Activated CD4-positive, alpha-beta memory T cell treated with anti-CD3 and anti-CD28 coated beads for 36 hours (primary cell): Measurements from ENCODE around the gene PCCB. TPM values are rescaled to one million over a fixed set of nuclear protein-coding genes. Genes with fewer than 3 reads are reported as not detected.
A peak's percentile ranks its signal among the peaks of the same experiment; 100 is the strongest.

ENCODE experiments used
- CTCF ChIA-PET: fragments of 350-600 bp; sonication (Branson Sonifier 250); formaldehyde crosslinking; loops from one replicate; lab custom pipeline; 2021; ENCODE audit warnings: antibody characterized with exemption, inconsistent platforms; lab: Charles Lee
- POLR2A ChIA-PET: fragments of 350-600 bp; sonication (Branson Sonifier 250); formaldehyde crosslinking; loops from one replicate; lab custom pipeline; 2021; ENCODE audit warnings: antibody characterized with exemption; lab: Charles Lee
- DNase-seq: peaks from one replicate; pipeline ENCODE4 v3.0.0-alpha.2; 2020
- H3K27ac Mint-ChIP-seq: one replicate; pipeline ENCODE4 v1.8.0; 2021; ENCODE audit warnings: mixed read lengths
- H3K27me3 Mint-ChIP-seq: one replicate; pipeline ENCODE4 v1.8.0; 2021; ENCODE audit warnings: mixed read lengths
- H3K36me3 Mint-ChIP-seq: one replicate; pipeline ENCODE4 v1.8.0; 2021; ENCODE audit warnings: mixed read lengths
- H3K4me1 Mint-ChIP-seq: one replicate; pipeline ENCODE4 v1.8.0; 2021; ENCODE audit warnings: low read depth, mixed read lengths
- H3K4me3 Mint-ChIP-seq: one replicate; pipeline ENCODE4 v1.8.0; 2021; ENCODE audit warnings: mild to moderate bottlenecking, mixed read lengths
- H3K9me3 Mint-ChIP-seq: one replicate; pipeline ENCODE4 v1.8.0; 2021; ENCODE audit warnings: mixed read lengths
- intact Hi-C: fragments of 100-400 bp; cut with micrococcal nuclease; formaldehyde crosslinking; loops from one replicate; pipeline ENCODE4 v1.15.1; 2023
- total RNA-seq, 2 experiments: library from RNA; stranded (reverse); gene quantifications; one replicate each; pipeline ENCODE4 v1.2.3, GENCODE V29; 2021

PCCB gene
- total RNA-seq, 2 experiments from 2014 or later, result 54.5 to 58.9 TPM

DNA sequence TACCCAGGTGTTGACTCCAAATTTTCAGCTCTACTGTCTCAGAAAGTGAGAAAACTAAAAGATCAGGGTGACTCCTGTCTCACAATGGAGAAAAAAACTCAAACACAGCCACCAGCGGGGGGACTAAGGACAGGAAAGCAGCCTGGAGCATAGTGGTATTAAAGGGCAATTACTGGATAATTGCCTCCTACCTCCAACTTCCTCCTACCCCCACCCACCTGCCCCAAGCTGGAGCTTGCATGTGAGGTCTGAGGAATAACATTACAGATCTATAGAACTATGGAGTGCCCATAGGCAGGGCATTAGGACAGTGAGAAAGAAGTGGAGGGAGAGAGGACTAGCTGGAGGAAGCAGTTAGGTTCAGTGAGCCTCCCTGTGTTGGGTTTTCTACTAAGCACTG is 2.7 kb upstream of the PCCB start:
- no peak for DNase-seq
- H3K4me1 Mint-ChIP-seq, result peaks cover 18% of the 10 kb centered on the region
- POLR2A ChIA-PET, result interaction anchor here (1.9 kb wide), 1 partner anchor 51 kb away, joined by 9 read pairs; the partner anchor contains the start of gene MSL2
- CTCF ChIA-PET, result interaction anchor here (1.2 to 1.7 kb wide), 2 partner anchors 169 to 505 kb away, joined by 4 to 7 read pairs; partner anchors contain the start of gene STAG1
- H3K9me3 Mint-ChIP-seq, result no peaks in the 10 kb centered on the region
- no peak overlapping the region for H3K4me3 Mint-ChIP-seq
- no peak overlapping the region for H3K27ac Mint-ChIP-seq
- H3K36me3 Mint-ChIP-seq, result no peaks in the 10 kb centered on the region
- H3K27me3 Mint-ChIP-seq, result no peaks in the 10 kb centered on the region
- intact Hi-C loops, result no loop called here

DNA sequence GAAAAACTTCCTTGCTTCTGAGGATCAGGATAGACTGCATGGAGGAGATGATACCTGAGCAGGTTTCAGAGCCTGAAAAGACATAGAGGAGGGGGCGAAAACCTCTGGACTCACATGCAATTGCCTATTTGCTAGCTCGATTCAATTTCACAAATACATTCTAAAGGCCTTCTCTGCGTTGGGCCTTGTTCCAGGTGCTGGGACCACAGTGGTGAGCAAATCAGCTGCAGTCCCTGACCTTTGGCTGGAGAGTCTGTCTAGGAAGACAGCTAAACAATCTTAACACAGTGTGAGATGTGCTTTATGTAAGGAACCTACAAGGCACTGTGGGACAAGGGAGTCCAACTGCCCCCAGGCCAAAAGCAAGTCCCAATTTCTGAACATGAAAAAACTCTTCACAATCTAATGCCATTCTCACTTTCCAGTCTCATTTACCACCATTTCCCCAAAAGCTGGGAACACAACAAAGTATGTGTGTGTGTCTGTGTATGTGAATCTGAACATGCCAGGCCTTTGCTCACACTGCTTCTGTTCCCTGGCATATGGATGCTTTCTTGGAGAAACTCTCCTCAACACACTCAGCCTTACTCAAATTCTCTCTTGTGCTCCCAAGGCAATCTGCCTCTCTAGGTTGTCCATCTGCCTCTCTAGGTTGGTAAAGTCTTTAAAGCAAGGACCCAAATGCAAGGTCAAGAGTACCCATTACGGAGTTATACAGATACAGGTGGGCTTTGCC is 2.1 kb upstream of the PCCB start:
- H3K27me3 Mint-ChIP-seq, result no peaks in the 10 kb centered on the region
- H3K9me3 Mint-ChIP-seq, result no peaks in the 10 kb centered on the region
- peaks cover 18% of the 10 kb centered on the region for H3K4me1 Mint-ChIP-seq
- no peak overlapping the region for H3K4me3 Mint-ChIP-seq
- ChIA-PET CTCF (interaction anchor here (1.2 to 1.7 kb wide), 2 partner anchors 170 to 504 kb away, joined by 4 to 7 read pairs; partner anchors contain the start of gene STAG1), POLR2A (interaction anchor here (1.9 kb wide), 1 partner anchor 51 kb away, joined by 9 read pairs; the partner anchor contains the start of gene MSL2)
- no peak for DNase-seq
- intact Hi-C loops, result no loop called here
- no peak overlapping the region for H3K27ac Mint-ChIP-seq
- H3K36me3 Mint-ChIP-seq, result no peaks in the 10 kb centered on the region

DNA sequence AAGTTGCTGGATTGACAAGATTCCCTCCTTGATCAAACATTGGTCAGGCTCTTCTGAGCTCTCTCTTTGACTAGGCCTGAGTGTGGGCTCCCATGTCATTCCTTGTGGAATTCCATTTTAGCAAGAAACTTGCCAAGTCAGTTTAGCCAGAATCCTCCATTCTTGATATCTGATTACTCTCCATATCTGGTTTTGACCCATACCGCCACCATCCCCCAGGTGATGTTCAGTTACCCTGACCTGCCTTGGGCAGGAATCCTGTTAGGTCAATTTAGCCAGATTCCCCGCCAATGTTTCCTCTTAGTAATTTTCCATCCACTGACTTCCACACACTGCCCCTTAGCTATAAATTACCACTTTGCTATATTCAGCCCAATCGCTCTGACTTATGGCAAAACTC is 1.0 kb upstream of the PCCB start:
- Mint-ChIP-seq H3K27ac (no peak overlapping the region), H3K27me3 (no peaks in the 10 kb centered on the region), H3K36me3 (no peaks in the 10 kb centered on the region), H3K4me3 (no peak overlapping the region), H3K9me3 (no peaks in the 10 kb centered on the region), H3K4me1 (peaks cover 18% of the 10 kb centered on the region)
- no peak for DNase-seq
- intact Hi-C loops, result no loop called here
- CTCF ChIA-PET, result interaction anchor here (1.7 kb wide), 1 partner anchor 503 kb away, joined by 7 read pairs; the partner anchor contains the start of gene STAG1
- POLR2A ChIA-PET, result interaction anchor here (1.9 kb wide), 1 partner anchor 52 kb away, joined by 9 read pairs; the partner anchor contains the start of gene MSL2

DNA sequence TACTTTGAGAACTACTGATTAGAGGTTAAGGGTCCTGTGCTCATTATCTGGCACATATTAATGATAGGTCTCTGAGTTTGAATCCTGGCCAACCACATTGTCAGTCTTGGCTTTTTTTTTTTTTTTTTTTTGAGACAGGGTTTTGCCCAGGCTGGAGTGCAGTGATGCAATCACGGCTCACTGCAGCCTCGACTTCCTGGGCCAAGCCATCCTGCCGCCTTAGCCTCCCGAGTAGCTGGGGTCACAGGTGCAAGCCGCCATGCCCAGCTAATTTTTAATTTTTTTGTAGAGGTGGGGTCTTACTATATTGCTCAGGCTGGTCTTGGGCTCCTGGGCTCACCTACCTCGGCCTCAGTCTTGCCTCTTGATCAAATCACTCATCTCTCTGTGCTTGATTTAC is 547 bp upstream of the PCCB start:
- Mint-ChIP-seq H3K36me3 (no peaks in the 10 kb centered on the region), H3K4me1 (peaks cover 18% of the 10 kb centered on the region)
- peak; percentile 13 for DNase-seq

DNA sequence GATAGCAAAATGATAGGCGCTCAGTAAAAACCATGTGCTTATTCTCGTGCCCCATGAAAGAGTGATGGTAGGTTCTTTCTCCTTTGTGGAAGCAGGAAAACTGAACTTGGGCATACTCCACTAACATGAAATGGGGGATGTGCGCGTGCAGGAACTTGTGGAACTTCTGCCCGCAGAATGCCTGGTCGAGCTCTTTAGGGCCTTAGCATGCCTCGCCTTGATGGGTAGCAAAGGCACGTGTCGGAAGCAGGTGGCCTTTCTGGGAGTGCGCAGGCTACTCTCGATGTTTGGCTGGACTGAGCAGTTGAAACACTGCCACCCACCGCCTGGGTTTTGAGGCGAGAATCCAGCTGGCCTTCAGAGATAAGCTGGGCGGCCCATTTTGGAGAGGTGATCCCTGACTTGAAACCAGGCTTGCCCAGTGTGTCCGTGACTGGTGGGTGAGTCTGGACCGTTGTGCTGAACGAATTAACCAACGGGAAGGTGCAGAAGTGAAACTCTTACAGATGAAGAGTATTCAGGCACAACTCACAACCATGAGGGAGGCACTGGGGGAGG is 842 bp downstream of the PCCB start:
- peak; percentile 37 for DNase-seq
- H3K4me1 Mint-ChIP-seq, result peaks cover 18% of the 10 kb centered on the region
- no peaks in the 10 kb centered on the region for H3K9me3 Mint-ChIP-seq
- H3K27ac Mint-ChIP-seq, result peak overlapping the region; percentile 88
- ChIA-PET CTCF (interaction anchor here (0.7 to 1.9 kb wide), 6 partner anchors 20 to 502 kb away, joined by 3 to 11 read pairs (median 3); partner anchors contain the start of genes MSL2 and STAG1), POLR2A (interaction anchor here (1.4 kb wide), 1 partner anchor 501 kb away, joined by 4 read pairs; the partner anchor contains the start of gene STAG1)
- intact Hi-C loops, result loop anchor here (1.0 to 10.0 kb wide), 8 partner anchors 16 to 764 kb away; partner anchors contain the start of genes MSL2, NCK1 and STAG1
- peak overlapping the region; percentile 86 for H3K4me3 Mint-ChIP-seq
- H3K36me3 Mint-ChIP-seq, result no peaks in the 10 kb centered on the region
- H3K27me3 Mint-ChIP-seq, result no peaks in the 10 kb centered on the region

More for the DNA sequence above, 547 bp upstream of the PCCB start:
- ChIA-PET CTCF (interaction anchor here (0.8 kb wide), 1 partner anchor 53 kb away, joined by 3 read pairs; the partner anchor contains the start of gene MSL2), POLR2A (no interaction called here)
- H3K27me3 Mint-ChIP-seq, result no peaks in the 10 kb centered on the region
- intact Hi-C loops, result no loop called here
- peak overlapping the region; percentile 88 for H3K27ac Mint-ChIP-seq
- no peaks in the 10 kb centered on the region for H3K9me3 Mint-ChIP-seq
- peak overlapping the region; percentile 86 for H3K4me3 Mint-ChIP-seq

DNA sequence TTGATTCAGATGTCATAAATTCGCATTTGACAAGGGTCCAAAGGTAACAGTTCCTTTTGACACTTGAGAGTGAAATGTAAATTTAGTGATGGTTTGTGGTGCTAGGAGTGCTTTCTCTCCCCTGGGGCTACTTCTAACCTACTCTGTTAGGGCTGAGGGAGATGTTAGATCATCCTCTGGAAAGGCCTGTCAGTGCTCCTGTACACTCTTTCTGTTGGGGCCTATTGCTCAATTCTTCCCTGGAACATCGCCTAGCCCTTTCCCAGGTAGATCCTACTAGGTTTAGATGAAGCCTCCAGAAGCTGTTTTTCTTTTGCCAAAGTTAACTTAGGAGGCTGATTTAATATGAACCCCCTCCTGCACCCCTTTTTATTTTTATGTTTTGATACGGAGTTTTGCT is 1.4 kb downstream of the PCCB start:
- Mint-ChIP-seq H3K27ac (peak overlapping the region; percentile 88), H3K36me3 (peaks cover 4% of the 10 kb centered on the region), H3K4me3 (peak overlapping the region; percentile 86), H3K27me3 (no peaks in the 10 kb centered on the region), H3K9me3 (no peaks in the 10 kb centered on the region), H3K4me1 (peaks cover 18% of the 10 kb centered on the region)
- ChIA-PET POLR2A (interaction anchor here (0.6 to 1.4 kb wide), 2 partner anchors 10 to 501 kb away, joined by 3 to 4 read pairs; partner anchors contain the start of gene STAG1), CTCF (interaction anchor here (0.7 to 1.9 kb wide), 6 partner anchors 19 to 501 kb away, joined by 3 to 11 read pairs (median 3); partner anchors contain the start of genes MSL2 and STAG1)
- intact Hi-C loops, result loop anchor here (2.0 to 10.0 kb wide), 4 partner anchors 15 to 763 kb away; partner anchors contain the start of gene NCK1
- DNase-seq, result no peak

DNA sequence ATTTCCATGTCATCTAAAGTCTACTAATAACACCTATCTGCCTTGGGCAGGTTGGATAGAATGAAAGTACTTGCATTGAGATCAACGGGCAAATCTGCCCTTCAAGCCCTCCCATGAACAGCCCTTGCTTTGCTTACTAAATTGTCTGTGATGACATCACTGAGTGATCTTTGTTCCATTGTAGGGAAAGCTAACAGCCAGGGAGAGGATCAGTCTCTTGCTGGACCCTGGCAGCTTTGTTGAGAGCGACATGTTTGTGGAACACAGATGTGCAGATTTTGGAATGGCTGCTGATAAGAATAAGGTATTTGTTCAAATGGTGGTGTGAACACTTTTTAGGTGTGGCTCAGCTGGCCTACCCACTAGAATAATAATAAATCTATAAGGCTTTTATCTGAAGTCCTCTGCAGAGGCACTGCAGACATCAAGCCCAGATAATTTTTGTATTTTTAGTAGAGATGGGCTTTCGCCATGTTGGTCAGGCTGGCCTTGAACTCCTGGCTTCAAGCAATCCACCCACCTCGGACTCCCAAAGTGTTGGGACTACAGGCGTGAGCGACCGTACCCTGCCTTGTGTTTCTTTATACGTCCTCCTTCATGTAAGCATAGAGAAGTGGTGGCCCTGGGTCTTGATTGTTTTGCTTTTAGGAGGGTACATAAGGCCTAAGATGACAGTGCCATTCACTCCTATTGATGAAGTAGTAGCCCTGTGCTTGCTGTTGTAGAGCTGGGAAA is 5.7 kb downstream of the PCCB start:
- Mint-ChIP-seq H3K9me3 (no peaks in the 10 kb centered on the region), H3K4me1 (peaks cover 12% of the 10 kb centered on the region), H3K27me3 (no peaks in the 10 kb centered on the region), H3K36me3 (peaks cover 17% of the 10 kb centered on the region), H3K27ac (no peak overlapping the region), H3K4me3 (no peak overlapping the region)
- POLR2A ChIA-PET, result no interaction called here
- no peak for DNase-seq
- CTCF ChIA-PET, result no interaction called here
- intact Hi-C loops, result loop anchor here (10.0 kb wide), 1 partner anchor 609 kb away; the partner anchor contains the start of gene NCK1

DNA sequence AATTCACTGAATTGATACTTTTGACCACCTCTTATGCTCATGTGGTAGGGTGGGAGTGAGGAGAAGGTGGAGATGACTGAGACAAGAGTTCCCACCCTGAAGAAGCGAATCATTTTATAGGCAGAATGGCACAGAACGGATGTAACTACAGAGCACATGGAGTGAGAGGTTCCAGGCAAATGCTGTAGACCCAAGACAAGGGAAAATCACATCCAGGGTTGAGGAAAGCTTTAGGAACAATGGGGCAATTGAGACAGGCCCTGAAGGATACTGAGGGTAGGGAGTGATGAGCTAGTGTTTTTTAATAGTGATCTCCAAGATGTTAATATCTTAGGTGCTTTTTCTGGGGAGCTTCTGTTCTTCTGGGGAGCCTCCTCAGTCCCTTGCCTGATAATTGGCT is 8.1 kb downstream of the PCCB start:
- intact Hi-C loops, result loop anchor here (10.0 kb wide), 1 partner anchor 607 kb away; the partner anchor contains the start of gene NCK1
- Mint-ChIP-seq H3K27ac (no peak overlapping the region), H3K27me3 (no peaks in the 10 kb centered on the region), H3K4me3 (no peak overlapping the region), H3K36me3 (peaks cover 30% of the 10 kb centered on the region), H3K4me1 (no peaks in the 10 kb centered on the region), H3K9me3 (no peaks in the 10 kb centered on the region)
- ChIA-PET CTCF (no interaction called here), POLR2A (no interaction called here)
- no peak for DNase-seq

DNA sequence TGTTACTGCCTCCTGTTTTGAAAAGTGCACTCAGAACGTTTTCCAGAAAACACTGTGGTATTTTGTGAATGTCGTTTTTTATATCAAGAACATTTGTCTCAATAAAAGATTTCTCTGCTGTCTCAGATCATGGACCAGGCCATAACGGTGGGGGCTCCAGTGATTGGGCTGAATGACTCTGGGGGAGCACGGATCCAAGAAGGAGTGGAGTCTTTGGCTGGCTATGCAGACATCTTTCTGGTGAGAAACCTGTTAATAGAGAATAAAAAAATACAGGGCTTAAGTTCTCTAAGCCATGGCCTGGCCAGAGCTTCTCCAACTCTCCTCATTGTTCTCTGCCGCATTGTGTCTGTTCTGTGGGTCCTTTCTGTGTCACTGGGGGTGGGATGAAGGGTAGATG is 11.7 kb downstream of the PCCB start:
- peaks cover 3% of the 10 kb centered on the region for H3K4me1 Mint-ChIP-seq
- no peaks in the 10 kb centered on the region for H3K9me3 Mint-ChIP-seq
- ChIA-PET POLR2A (no interaction called here), CTCF (no interaction called here)
- intact Hi-C loops, result no loop called here
- H3K36me3 Mint-ChIP-seq, result peaks cover 36% of the 10 kb centered on the region
- H3K27me3 Mint-ChIP-seq, result no peaks in the 10 kb centered on the region
- no peak for DNase-seq
- peak overlapping the region; percentile 1 for H3K27ac Mint-ChIP-seq
- H3K4me3 Mint-ChIP-seq, result no peak overlapping the region

DNA sequence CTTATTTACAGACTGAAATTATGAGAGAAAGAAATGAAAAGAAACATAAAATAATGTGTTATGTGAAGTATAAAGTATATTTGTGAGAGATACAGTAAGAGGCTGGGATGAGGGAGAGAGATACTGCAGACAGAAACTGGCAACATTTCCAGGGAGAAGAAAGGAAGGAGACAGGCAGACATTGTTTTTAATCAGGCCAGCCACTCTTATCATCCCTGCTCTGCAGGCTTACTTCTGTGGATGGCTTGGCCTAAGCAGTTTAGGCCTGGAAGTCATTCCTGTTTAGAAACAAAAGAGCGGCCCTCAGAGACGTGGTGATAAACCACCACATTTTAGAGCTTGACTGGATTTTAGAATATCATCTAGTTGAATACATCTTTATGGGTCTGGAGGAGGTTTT is 12.4 kb downstream of the PCCB start:
- no peak for DNase-seq
- no peaks in the 10 kb centered on the region for H3K27me3 Mint-ChIP-seq
- intact Hi-C loops, result no loop called here
- ChIA-PET CTCF (no interaction called here), POLR2A (no interaction called here)
- no peaks in the 10 kb centered on the region for H3K9me3 Mint-ChIP-seq
- H3K4me3 Mint-ChIP-seq, result no peak overlapping the region
- H3K27ac Mint-ChIP-seq, result no peak overlapping the region
- peaks cover 3% of the 10 kb centered on the region for H3K4me1 Mint-ChIP-seq
- peaks cover 32% of the 10 kb centered on the region for H3K36me3 Mint-ChIP-seq

DNA sequence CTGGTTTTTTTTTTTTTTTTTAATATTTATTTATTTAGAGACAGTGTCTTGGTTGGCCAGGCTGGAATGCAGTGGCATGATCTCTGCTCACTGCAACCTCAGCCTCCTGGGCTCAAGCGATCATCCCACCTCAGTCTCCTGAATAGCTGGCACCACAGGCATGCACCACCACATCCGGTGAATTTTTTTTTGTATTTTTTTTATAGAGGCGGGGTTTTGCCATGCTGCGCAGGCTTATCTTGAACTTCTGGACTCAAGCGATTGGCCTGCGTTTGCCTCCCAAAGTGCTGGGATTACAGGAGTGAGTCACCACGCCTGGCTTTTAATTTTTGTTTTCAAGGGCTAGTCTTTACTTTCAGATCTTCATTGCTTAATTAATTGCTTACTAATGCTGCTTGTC is 13.1 kb downstream of the PCCB start:
- H3K9me3 Mint-ChIP-seq, result no peaks in the 10 kb centered on the region
- intact Hi-C loops, result no loop called here
- H3K4me1 Mint-ChIP-seq, result peaks cover 3% of the 10 kb centered on the region
- POLR2A ChIA-PET, result no interaction called here
- CTCF ChIA-PET, result no interaction called here
- peaks cover 33% of the 10 kb centered on the region for H3K36me3 Mint-ChIP-seq
- no peak for DNase-seq
- H3K4me3 Mint-ChIP-seq, result no peak overlapping the region
- H3K27ac Mint-ChIP-seq, result no peak overlapping the region
- no peaks in the 10 kb centered on the region for H3K27me3 Mint-ChIP-seq
